ENCODE data around the gene MAST1. TPM values are rescaled to one million over a fixed set of nuclear protein-coding genes. Genes with fewer than 3 reads are reported as not detected.

Gene MAST1
- total and polyA plus RNA-seq, 2 experiments from 2014 or later: 0.20 to 0.54 TPM

DNA sequence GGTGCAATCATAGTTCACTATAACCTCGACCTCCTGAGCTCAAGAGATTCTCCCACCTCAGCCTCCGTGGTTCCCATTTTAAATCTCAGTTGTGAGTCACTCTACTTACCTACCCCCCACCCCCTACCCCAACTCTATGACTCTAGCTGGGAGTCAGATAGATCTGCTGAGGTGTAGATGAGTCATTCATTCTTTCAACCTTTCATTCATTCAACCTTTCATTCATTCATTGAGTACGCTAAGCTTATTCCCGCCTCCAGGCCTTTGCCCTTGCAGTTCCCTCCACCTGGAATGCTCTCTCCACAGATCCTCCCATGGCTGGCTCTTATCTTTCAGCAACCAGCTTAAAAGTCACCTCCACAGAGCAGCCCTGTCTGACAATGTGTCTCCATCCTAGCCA, 1.1 kb upstream of the MAST1 start:
- WGBS (ENCODE audit: low lambda C conversion rate, missing lambda C conversion rate): 81% methylated on average over 4 of the region's 4 CpGs
- no peaks in the 10 kb centered on the region for H3K79me2 ChIP-seq
- peaks cover 92% of the 10 kb centered on the region for H3K27me3 ChIP-seq
- TF ChIP-seq EZH2phosphoT487 (IDR thresholded peaks at IDR 0.05; ENCODE audit: low read depth, severe bottlenecking, unreplicated experiment): no peak
- TF ChIP-seq, protein P1, sequence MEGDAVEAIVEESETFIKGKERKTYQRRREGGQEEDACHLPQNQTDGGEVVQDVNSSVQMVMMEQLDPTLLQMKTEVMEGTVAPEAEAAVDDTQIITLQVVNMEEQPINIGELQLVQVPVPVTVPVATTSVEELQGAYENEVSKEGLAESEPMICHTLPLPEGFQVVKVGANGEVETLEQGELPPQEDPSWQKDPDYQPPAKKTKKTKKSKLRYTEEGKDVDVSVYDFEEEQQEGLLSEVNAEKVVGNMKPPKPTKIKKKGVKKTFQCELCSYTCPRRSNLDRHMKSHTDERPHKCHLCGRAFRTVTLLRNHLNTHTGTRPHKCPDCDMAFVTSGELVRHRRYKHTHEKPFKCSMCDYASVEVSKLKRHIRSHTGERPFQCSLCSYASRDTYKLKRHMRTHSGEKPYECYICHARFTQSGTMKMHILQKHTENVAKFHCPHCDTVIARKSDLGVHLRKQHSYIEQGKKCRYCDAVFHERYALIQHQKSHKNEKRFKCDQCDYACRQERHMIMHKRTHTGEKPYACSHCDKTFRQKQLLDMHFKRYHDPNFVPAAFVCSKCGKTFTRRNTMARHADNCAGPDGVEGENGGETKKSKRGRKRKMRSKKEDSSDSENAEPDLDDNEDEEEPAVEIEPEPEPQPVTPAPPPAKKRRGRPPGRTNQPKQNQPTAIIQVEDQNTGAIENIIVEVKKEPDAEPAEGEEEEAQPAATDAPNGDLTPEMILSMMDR (IDR thresholded peaks at IDR 0.05; ENCODE audit: poor library complexity): no peak
- no peak for TF ChIP-seq EZH2 (IDR thresholded peaks at IDR 0.05; ENCODE audit: borderline replicate concordance)
- no peak overlapping the region for H3K4me3 ChIP-seq
- no peaks in the 10 kb centered on the region for H3K36me3 ChIP-seq (replicated peaks; ENCODE audit: insufficient read depth, low read depth)
- H4K20me1 ChIP-seq (ENCODE audit: insufficient read depth, poor library complexity, severe bottlenecking): no peaks in the 10 kb centered on the region
- no peak overlapping the region for H3K27ac ChIP-seq
- DNase-seq (ENCODE audit: low spot score): no peak
- H3K9me2 ChIP-seq (replicated peaks; ENCODE audit: insufficient read depth): no peaks in the 10 kb centered on the region
- H3K4me2 ChIP-seq: no peak overlapping the region
- no peaks in the 10 kb centered on the region for H3K4me1 ChIP-seq (ENCODE audit: insufficient read depth)
- H2AFZ ChIP-seq: no peak overlapping the region
- no peaks in the 10 kb centered on the region for H3K9me3 ChIP-seq (ENCODE audit: low read depth)

DNA sequence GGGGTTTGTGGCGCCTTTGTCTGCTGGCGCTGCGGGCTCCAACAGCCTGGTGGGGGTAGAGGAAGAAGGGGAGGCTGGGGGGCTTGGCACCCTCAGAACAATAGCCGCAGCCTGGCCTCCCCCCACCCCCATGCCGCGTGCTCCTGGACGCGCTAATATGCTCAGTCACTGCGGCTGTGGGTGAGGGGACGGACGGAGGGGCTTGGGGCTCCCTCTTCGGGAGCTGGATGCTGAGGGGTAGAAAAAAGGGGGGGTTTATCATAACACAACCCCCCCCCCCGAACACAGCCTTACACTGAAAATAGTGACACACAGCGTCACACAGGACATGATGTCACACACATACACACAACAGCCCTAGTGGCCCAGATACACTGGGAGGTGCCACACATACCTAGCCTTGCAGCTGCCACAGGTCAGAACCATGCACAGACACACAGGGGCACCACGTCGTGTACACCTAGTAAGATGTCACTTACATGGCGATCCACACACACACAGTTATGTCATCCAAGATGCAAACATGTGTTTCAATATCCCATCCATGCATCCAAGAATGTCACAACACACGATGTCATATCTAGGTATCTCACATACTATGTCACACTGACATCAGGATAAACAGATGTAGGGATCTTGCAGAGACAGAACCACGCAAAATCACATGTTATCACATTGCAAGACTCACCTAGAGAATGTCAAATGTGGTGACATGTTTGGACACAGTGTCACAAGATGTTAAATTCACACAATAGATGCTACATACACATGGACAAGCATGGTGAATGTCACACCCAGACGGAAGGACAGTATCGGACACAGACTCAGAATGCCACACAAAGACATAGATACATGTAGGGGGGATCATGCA, 806 bp downstream of the MAST1 start:
- no peaks in the 10 kb centered on the region for H3K79me2 ChIP-seq
- H2AFZ ChIP-seq: peak overlapping the region; percentile 26
- H3K36me3 ChIP-seq (replicated peaks; ENCODE audit: insufficient read depth, low read depth): no peaks in the 10 kb centered on the region
- H3K4me1 ChIP-seq (ENCODE audit: insufficient read depth): no peaks in the 10 kb centered on the region
- TF ChIP-seq EZH2 (IDR thresholded peaks at IDR 0.05; ENCODE audit: borderline replicate concordance): no peak
- TF ChIP-seq, protein P1 (IDR thresholded peaks at IDR 0.05; ENCODE audit: poor library complexity): no peak
- no peak for TF ChIP-seq EZH2phosphoT487 (IDR thresholded peaks at IDR 0.05; ENCODE audit: low read depth, severe bottlenecking, unreplicated experiment)
- H3K27me3 ChIP-seq: peaks cover 77% of the 10 kb centered on the region
- H4K20me1 ChIP-seq (ENCODE audit: insufficient read depth, poor library complexity, severe bottlenecking): no peaks in the 10 kb centered on the region
- no peaks in the 10 kb centered on the region for H3K9me3 ChIP-seq (ENCODE audit: low read depth)
- H3K4me2 ChIP-seq: peak overlapping the region; percentile 91
- H3K4me3 ChIP-seq: no peak overlapping the region
- no peak for DNase-seq (ENCODE audit: low spot score)
- 68% methylated on average over 8 of the region's 21 CpGs for WGBS (ENCODE audit: low lambda C conversion rate, missing lambda C conversion rate)
- no peaks in the 10 kb centered on the region for H3K9me2 ChIP-seq (replicated peaks; ENCODE audit: insufficient read depth)
- H3K27ac ChIP-seq: no peak overlapping the region

DNA sequence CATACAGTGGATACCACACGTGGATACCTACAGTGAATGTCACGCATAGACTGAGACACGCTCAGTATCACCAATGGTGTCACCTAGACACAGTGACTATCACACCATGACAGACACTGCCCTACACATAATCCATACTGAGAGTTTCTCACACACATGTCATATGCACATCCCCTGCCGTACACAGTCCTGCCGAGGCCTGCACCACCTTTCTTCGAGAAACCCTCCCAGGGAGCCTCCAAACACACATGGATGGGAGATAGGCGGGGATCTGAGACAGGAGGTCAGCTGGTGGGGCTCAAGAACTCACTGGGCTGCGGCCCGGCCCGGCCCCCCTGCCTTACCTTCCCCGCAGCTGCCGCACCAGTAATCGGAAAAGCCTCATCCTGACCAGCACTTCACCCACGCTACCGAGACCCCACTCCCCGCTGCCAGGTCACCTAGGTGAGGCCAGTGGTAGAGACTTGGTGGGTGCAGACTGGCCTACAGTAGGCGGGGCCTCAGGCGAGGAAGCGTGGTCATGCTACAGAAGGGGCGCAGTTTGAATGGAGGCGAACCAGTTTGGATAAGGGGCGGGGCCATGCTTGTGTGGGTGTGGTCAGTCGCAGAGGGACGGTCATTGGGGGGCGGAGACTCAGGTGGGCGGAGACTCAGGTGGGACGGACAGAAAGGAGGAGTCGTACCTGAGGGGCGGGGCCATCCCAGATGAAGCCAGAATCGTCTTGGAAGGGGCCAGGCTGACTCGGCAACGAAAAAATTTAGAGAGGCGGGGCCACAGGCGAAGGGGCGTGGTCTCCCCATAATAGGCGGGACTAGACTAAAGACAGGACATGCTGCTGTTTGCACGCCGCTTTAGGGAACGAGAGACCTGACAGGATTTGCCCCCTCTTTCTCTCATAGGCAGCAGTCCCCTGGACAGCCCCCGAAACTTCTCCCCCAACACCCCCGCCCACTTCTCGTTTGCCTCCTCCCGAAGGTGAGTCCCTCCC, 2.1 kb downstream of the MAST1 start:
- no peak overlapping the region for H2AFZ ChIP-seq
- no peaks in the 10 kb centered on the region for H3K9me2 ChIP-seq (replicated peaks; ENCODE audit: insufficient read depth)
- H3K4me2 ChIP-seq: peak overlapping the region; percentile 77
- H3K27ac ChIP-seq: no peak overlapping the region
- TF ChIP-seq EZH2 (IDR thresholded peaks at IDR 0.05; ENCODE audit: borderline replicate concordance) (no peak), EZH2phosphoT487 (IDR thresholded peaks at IDR 0.05; ENCODE audit: low read depth, severe bottlenecking, unreplicated experiment) (no peak)
- TF ChIP-seq, protein P1 (IDR thresholded peaks at IDR 0.05; ENCODE audit: poor library complexity): no peak
- 37% methylated on average over 36 of the region's 43 CpGs for WGBS (ENCODE audit: low lambda C conversion rate, missing lambda C conversion rate)
- no peaks in the 10 kb centered on the region for H3K36me3 ChIP-seq (replicated peaks; ENCODE audit: insufficient read depth, low read depth)
- H4K20me1 ChIP-seq (ENCODE audit: insufficient read depth, poor library complexity, severe bottlenecking): no peaks in the 10 kb centered on the region
- peaks cover 64% of the 10 kb centered on the region for H3K27me3 ChIP-seq
- DNase-seq (ENCODE audit: low spot score): peak; percentile 79
- no peaks in the 10 kb centered on the region for H3K4me1 ChIP-seq (ENCODE audit: insufficient read depth)
- H3K79me2 ChIP-seq: no peaks in the 10 kb centered on the region
- H3K9me3 ChIP-seq (ENCODE audit: low read depth): no peaks in the 10 kb centered on the region
- no peak overlapping the region for H3K4me3 ChIP-seq

Measured in hepatocyte (in vitro differentiated cells).